GM23248 (cell line): Measurements from ENCODE around the gene POU1F1. TPM values are rescaled to one million over a fixed set of nuclear protein-coding genes. Genes with fewer than 3 reads are reported as not detected.
"Not testable (repeated sequence)": the region's sequence is repeated elsewhere in the genome, so short reads cannot be mapped to it uniquely, and the experiment has no call there.

Experiments used
- DNase-seq: peaks from one replicate; pipeline ENCODE4 v3.0.0-alpha.2; 2015
- H2AFZ ChIP-seq: fragments of 200-600 bp; sonication (generic); 2 replicates; pipeline ENCODE4 v1.6.1; 2016; ENCODE audit warnings: antibody characterized with exemption
- H3F3A ChIP-seq: fragments of 200-600 bp; sonication (generic); 2 replicates; pipeline ENCODE4 v1.6.1; 2016; ENCODE audit warnings: mild to moderate bottlenecking, antibody characterized with exemption, mixed run types; ENCODE audit not compliant: insufficient read depth
- H3K27ac ChIP-seq: fragments of 200-600 bp; sonication (generic); 2 replicates; pipeline ENCODE4 v1.5.1; 2016; ENCODE audit warnings: mild to moderate bottlenecking
- H3K27me3 ChIP-seq: fragments of 200-600 bp; sonication (generic); replicated peaks from 2 replicates; pipeline ENCODE4 v1.6.1; 2016; ENCODE audit warnings: mild to moderate bottlenecking; ENCODE audit not compliant: insufficient read depth
- H3K36me3 ChIP-seq: fragments of 200-600 bp; sonication (generic); 2 replicates; pipeline ENCODE4 v1.6.1; 2016; ENCODE audit warnings: low read depth, mild to moderate bottlenecking
- H3K4me1 ChIP-seq: fragments of 200-600 bp; sonication (generic); 2 replicates; pipeline ENCODE4 v1.6.1; 2016; ENCODE audit warnings: mild to moderate bottlenecking; ENCODE audit not compliant: insufficient read depth
- H3K4me2 ChIP-seq: fragments of 200-600 bp; sonication (generic); one replicate; pipeline ENCODE4 v1.6.1; 2016; ENCODE audit warnings: mild to moderate bottlenecking; ENCODE audit not compliant: unreplicated experiment
- H3K4me3 ChIP-seq: fragments of 200-600 bp; sonication (generic); 2 replicates; pipeline ENCODE4 v1.5.1; 2016; ENCODE audit warnings: mild to moderate bottlenecking
- H3K79me2 ChIP-seq: fragments of 200-600 bp; sonication (generic); 2 replicates; pipeline ENCODE4 v1.6.1; 2016; ENCODE audit warnings: mild to moderate bottlenecking; ENCODE audit not compliant: insufficient read depth
- H3K9ac ChIP-seq: fragments of 200-600 bp; sonication (generic); 2 replicates; pipeline ENCODE4 v1.6.1; 2016; ENCODE audit warnings: mild to moderate bottlenecking
- H3K9me2 ChIP-seq: fragments of 200-600 bp; sonication (generic); 2 replicates; pipeline ENCODE4 v1.6.1; 2016; ENCODE audit warnings: mixed run types, mild to moderate bottlenecking, moderate library complexity; ENCODE audit not compliant: insufficient read depth
- H3K9me3 ChIP-seq: fragments of 200-600 bp; sonication (generic); one replicate; pipeline ENCODE4 v1.6.1; 2017; ENCODE audit warnings: low read depth
- H4K20me1 ChIP-seq: fragments of 200-600 bp; sonication (generic); 2 replicates; pipeline ENCODE4 v1.6.0; 2016; ENCODE audit not compliant: insufficient read depth
- EZH2 ChIP-seq: fragments of 200-600 bp; sonication (generic); IDR thresholded peaks from 2 replicates; pipeline ENCODE4 v1.6.1; 2018; ENCODE audit warnings: antibody characterized with exemption, mild to moderate bottlenecking; ENCODE audit not compliant: insufficient read depth, poor library complexity, severe bottlenecking
- EZH2phosphoT487 ChIP-seq: fragments of 200-600 bp; sonication (generic); IDR thresholded peaks from 2 replicates; pipeline ENCODE4 v1.6.1; 2018; ENCODE audit warnings: antibody characterized with exemption, moderate library complexity, mild to moderate bottlenecking, low read depth; ENCODE audit not compliant: insufficient read depth
- WGBS, 2 experiments: methylation state at CpG; one replicate each; pipeline ENCODE4 v1.1.6; 2015 to 2017; ENCODE audit warnings: low lambda C conversion rate in 2 of 2, low coverage in 1 of 2; ENCODE audit errors: missing lambda C conversion rate in 2 of 2; 5-methylcytosine and 5-hydroxymethylcytosine counted together
- in situ Hi-C: fragments of 300-500 bp; cut with MboI; formaldehyde crosslinking; loops from 2 replicates; pipeline ENCODE4 v1.15.0; 2020
- polyA plus RNA-seq: library from polyadenylated mRNA; unstranded; fragments of >200 nt; fragmentation: Nextera tagmentation; extraction: Ambion mirVana; gene quantifications from 2 replicates; pipeline ENCODE4 v1.2.1, GENCODE V29; 2016
- total RNA-seq: library from RNA; depleted of rRNA; stranded (reverse); fragments of >200 nt; shearing (Covaris generic); gene quantifications from 2 replicates; pipeline ENCODE4 v1.2.3, GENCODE V29; 2014

The POU1F1 gene
- total and polyA plus RNA-seq, 2 experiments from 2014 or later = not detected

- WGBS, 2 experiments = 52% methylated on average over 3 of the region's 3 CpGs
- no peak for DNase-seq
These were observed 29.1 kb upstream of the POU1F1 start for GRCh38 chr3:87305517-87305916.

DNA sequence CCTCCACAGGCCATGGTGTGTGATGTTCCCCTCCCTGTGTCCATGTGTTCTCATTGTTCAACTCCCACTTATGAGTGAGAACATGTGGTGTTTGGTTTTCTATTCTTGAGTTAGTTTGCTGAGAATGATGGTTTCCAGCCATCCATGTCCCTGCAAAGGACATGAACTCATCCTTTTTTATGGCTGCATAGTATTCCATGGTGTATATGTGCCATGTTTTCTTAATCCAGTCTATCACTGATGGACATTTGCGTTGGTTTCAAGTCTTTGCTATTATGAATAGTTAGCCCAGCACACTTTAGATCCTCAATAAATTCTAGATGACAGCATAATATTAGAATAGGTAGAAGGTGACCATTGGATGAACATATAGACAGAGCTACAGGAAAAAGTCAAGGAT is 28.6 kb upstream of the POU1F1 start:
- H3K4me1 ChIP-seq, H3K27me3 ChIP-seq, H2AFZ ChIP-seq, H3K36me3 ChIP-seq, in situ Hi-C loops, H3K4me2 ChIP-seq, DNase-seq, H4K20me1 ChIP-seq, H3K9ac ChIP-seq, H3K9me3 ChIP-seq, H3K4me3 ChIP-seq, H3F3A ChIP-seq, H3K9me2 ChIP-seq, H3K79me2 ChIP-seq, H3K27ac ChIP-seq: not testable (repeated sequence)
- 57 to 61% methylated on average over 1 of the region's 1 CpG for WGBS, 2 experiments

More at GRCh38 chr3:87305517-87305916, 29.1 kb upstream of the POU1F1 start:
- no peak overlapping the region for H2AFZ ChIP-seq
- no peaks in the 10 kb centered on the region for H3F3A ChIP-seq
- no peaks in the 10 kb centered on the region for H3K36me3 ChIP-seq
- no peaks in the 10 kb centered on the region for H3K27me3 ChIP-seq
- no peak overlapping the region for H3K4me3 ChIP-seq
- H3K79me2 ChIP-seq = no peaks in the 10 kb centered on the region
- no peaks in the 10 kb centered on the region for H4K20me1 ChIP-seq
- H3K9me3 ChIP-seq = no peaks in the 10 kb centered on the region
- H3K9me2 ChIP-seq = no peaks in the 10 kb centered on the region
- in situ Hi-C loops = no loop called here
- H3K4me2 ChIP-seq = no peak overlapping the region
- no peak overlapping the region for H3K27ac ChIP-seq
- TF ChIP-seq EZH2 (no peak), EZH2phosphoT487 (no peak)
- H3K9ac ChIP-seq = no peak overlapping the region
- no peaks in the 10 kb centered on the region for H3K4me1 ChIP-seq

GRCh38 chr3:87298111-87298718 is 21.8 kb upstream of the POU1F1 start:
- Histone ChIP-seq H3K4me3 (no peak overlapping the region), H4K20me1 (no peaks in the 10 kb centered on the region), H2AFZ (peak overlapping the region; percentile 68), H3K27me3 (no peaks in the 10 kb centered on the region), H3K36me3 (no peaks in the 10 kb centered on the region), H3F3A (no peaks in the 10 kb centered on the region), H3K4me1 (no peaks in the 10 kb centered on the region), H3K9ac (no peak overlapping the region), H3K9me3 (no peaks in the 10 kb centered on the region), H3K4me2 (peak overlapping the region; percentile 20), H3K79me2 (no peaks in the 10 kb centered on the region), H3K27ac (no peak overlapping the region), H3K9me2 (no peaks in the 10 kb centered on the region)
- in situ Hi-C loops = loop anchor here (10.0 kb wide), 1 partner anchor 207 kb away; no protein-coding TSS in a partner anchor
- WGBS, 2 experiments = 9 to 14% methylated on average over 3 of the region's 3 CpGs
- peak; percentile 59 for DNase-seq
- TF ChIP-seq EZH2phosphoT487 (no peak), EZH2 (no peak)

- H3K27me3 ChIP-seq = no peaks in the 10 kb centered on the region
- H3K79me2 ChIP-seq = no peaks in the 10 kb centered on the region
- no peak overlapping the region for H3K4me2 ChIP-seq
- no peaks in the 10 kb centered on the region for H3K9me2 ChIP-seq
- in situ Hi-C loops = no loop called here
- H2AFZ ChIP-seq = no peak overlapping the region
- H3K9me3 ChIP-seq = no peaks in the 10 kb centered on the region
- H3K4me1 ChIP-seq = peaks cover 8% of the 10 kb centered on the region
- H3K9ac ChIP-seq = no peak overlapping the region
- H4K20me1 ChIP-seq = no peaks in the 10 kb centered on the region
- no peak for TF ChIP-seq EZH2phosphoT487
- no peak for TF ChIP-seq EZH2
- no peak overlapping the region for H3K4me3 ChIP-seq
- H3F3A ChIP-seq = no peaks in the 10 kb centered on the region
- no peak overlapping the region for H3K27ac ChIP-seq
- no peak for DNase-seq
- no peaks in the 10 kb centered on the region for H3K36me3 ChIP-seq
- WGBS, 2 experiments = 90 to 91% methylated on average over 8 of the region's 8 CpGs
These were observed 12.1 kb upstream of the POU1F1 start for GRCh38 chr3:87288446-87288845.

GRCh38 chr3:87287011-87287410 is 10.6 kb upstream of the POU1F1 start:
- 0 out of 2 replicates have a peak overlapping the region, but pooled peaks have one; percentile 16 for H3K9ac ChIP-seq
- no peaks in the 10 kb centered on the region for H3K9me2 ChIP-seq
- no peak overlapping the region for H3K4me3 ChIP-seq
- in situ Hi-C loops = no loop called here
- WGBS, 2 experiments = 0% methylated on average over 1 of the region's 1 CpG
- peak overlapping the region; percentile 1; the same call in 1 of the 2 replicates for H2AFZ ChIP-seq
- no peaks in the 10 kb centered on the region for H3F3A ChIP-seq
- H3K27me3 ChIP-seq = no peaks in the 10 kb centered on the region
- no peaks in the 10 kb centered on the region for H4K20me1 ChIP-seq
- peak; percentile 79 for DNase-seq
- H3K4me1 ChIP-seq = peaks cover 8% of the 10 kb centered on the region
- no peaks in the 10 kb centered on the region for H3K36me3 ChIP-seq
- no peaks in the 10 kb centered on the region for H3K79me2 ChIP-seq
- H3K9me3 ChIP-seq = no peaks in the 10 kb centered on the region
- H3K4me2 ChIP-seq = no peak overlapping the region
- TF ChIP-seq EZH2 = no peak
- no peak for TF ChIP-seq EZH2phosphoT487
- H3K27ac ChIP-seq = peak overlapping the region; percentile 36; the same call in 1 of the 2 replicates
